Testis (tissue), 2 donors: ENCODE data around the gene IRAK1.

Experiments used
- CTCF ChIP-seq, 3 experiments: fragments of 450-650 bp in 2 of 3; fragments of 200-600 bp in 1 of 3; sonication (generic) in 1 of 3; IDR thresholded peaks; one replicate each; pipeline ENCODE4 v1.5.1; 2016 to 2019; ENCODE audit warnings: antibody characterized with exemption in 3 of 3, mild to moderate bottlenecking in 2 of 3, moderate library complexity in 1 of 3
- POLR2A ChIP-seq: fragments of 450-650 bp; IDR thresholded peaks from one replicate; pipeline ENCODE4 v1.6.1; 2017; ENCODE audit warnings: antibody characterized with exemption, mild to moderate bottlenecking, moderate library complexity

- TF ChIP-seq POLR2A (no peak), CTCF (IDR thresholded peaks at IDR 0.05) (no peak)
These were observed 53.4 kb downstream of the IRAK1 start for GRCh38 chrX:153966283-153966688.
